ENCODE data around the gene CNPY1.

Gene CNPY1

GRCh38 chr7:155510975-155511701 is 35.2 kb downstream of the CNPY1 start:
- no peak overlapping the region for H3K4me3 ChIP-seq (replicated peaks; ENCODE audit: low read depth, low read length)
- DNase-seq (ENCODE audit: low read depth) = no peak
- TF ChIP-seq, protein P1, sequence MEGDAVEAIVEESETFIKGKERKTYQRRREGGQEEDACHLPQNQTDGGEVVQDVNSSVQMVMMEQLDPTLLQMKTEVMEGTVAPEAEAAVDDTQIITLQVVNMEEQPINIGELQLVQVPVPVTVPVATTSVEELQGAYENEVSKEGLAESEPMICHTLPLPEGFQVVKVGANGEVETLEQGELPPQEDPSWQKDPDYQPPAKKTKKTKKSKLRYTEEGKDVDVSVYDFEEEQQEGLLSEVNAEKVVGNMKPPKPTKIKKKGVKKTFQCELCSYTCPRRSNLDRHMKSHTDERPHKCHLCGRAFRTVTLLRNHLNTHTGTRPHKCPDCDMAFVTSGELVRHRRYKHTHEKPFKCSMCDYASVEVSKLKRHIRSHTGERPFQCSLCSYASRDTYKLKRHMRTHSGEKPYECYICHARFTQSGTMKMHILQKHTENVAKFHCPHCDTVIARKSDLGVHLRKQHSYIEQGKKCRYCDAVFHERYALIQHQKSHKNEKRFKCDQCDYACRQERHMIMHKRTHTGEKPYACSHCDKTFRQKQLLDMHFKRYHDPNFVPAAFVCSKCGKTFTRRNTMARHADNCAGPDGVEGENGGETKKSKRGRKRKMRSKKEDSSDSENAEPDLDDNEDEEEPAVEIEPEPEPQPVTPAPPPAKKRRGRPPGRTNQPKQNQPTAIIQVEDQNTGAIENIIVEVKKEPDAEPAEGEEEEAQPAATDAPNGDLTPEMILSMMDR (IDR thresholded peaks at IDR 0.05; ENCODE audit: low read length, missing control alignments) = no peak

GRCh38 chr7:155509725-155510551 is 36.4 kb downstream of the CNPY1 start:
- TF ChIP-seq, protein P1 (IDR thresholded peaks at IDR 0.05; ENCODE audit: low read length, missing control alignments) = no peak
- H3K4me3 ChIP-seq (replicated peaks; ENCODE audit: low read depth, low read length) = no peak overlapping the region
- no peak for DNase-seq (ENCODE audit: low read depth)

GRCh38 chr7:155509359-155509724 is 37.0 kb downstream of the CNPY1 start:
- no peak for DNase-seq (ENCODE audit: low read depth)
- no peak overlapping the region for H3K4me3 ChIP-seq (replicated peaks; ENCODE audit: low read depth, low read length)
- TF ChIP-seq, protein P1 (IDR thresholded peaks at IDR 0.05; ENCODE audit: low read length, missing control alignments) = no peak

DNA sequence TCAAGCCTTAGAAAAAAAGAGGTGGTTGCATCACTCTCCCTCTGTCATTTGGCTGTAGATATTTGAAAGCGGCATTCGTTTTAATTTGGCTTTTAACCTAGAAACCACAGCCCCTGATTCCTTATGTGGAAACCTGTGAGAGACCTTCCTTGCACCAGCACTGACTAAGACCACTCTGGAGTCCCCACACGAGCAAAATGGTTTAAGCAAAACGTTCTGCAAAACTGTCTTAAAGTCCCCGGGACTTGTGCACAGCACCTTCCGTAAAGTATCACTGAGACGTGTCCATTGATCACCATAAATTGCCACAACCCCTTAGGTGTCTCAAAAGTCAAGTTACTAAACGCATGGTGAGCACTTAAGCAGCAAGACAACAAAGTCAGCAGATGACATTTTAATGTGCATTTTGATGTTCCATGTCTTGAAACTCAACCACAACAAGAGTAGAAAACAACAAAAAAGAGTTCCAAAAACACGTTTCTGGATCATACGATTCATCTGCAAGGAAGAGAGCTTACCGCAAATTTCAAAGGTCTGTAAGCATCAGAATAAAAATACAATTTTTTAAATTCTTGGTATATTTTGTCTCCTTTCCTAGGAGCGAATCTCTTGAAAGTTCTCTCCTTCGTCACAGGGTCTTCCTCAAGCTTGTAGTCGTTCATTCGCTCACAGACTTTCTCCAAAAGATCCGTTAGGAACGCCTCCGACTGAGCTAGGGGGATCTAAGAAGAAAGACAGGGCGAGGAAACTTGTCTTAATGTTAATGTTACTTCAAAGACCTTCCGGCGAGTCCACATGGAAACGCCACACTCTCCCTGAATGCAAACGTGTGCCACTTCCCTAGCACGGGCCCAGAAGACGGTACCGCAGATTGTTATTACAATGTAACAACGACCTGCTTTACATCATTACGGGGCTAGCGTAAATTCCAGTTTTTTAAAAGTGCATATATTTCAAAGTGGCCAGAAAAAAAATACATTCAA is 37.7 kb downstream of the CNPY1 start:
- DNase-seq (ENCODE audit: low read depth) = no peak
- TF ChIP-seq, protein P1 (IDR thresholded peaks at IDR 0.05; ENCODE audit: low read length, missing control alignments) = no peak
- no peak overlapping the region for H3K4me3 ChIP-seq (replicated peaks; ENCODE audit: low read depth, low read length)

DNA sequence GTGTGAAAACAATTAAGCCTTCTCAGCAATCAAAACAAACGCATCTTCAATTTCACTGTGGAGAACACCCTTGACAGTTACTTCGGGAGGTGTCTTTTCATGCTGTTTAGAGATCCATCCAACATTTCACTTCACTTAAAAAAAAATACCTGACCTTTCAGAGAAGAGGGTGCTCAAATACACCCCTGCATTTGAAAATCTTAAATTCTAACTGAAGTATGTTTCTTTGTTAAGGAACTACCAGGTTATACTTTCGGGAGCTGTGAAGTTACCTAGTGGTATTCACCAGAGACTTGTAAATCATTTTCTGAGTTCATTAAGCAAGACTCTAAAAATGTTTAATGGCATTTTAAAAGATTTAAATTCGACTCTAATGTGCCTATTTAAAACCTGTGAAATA is 38.8 kb downstream of the CNPY1 start:
- H3K4me3 ChIP-seq (replicated peaks; ENCODE audit: low read depth, low read length) = no peak overlapping the region
- TF ChIP-seq, protein P1 (IDR thresholded peaks at IDR 0.05; ENCODE audit: low read length, missing control alignments) = no peak
- DNase-seq (ENCODE audit: low read depth) = no peak

GRCh38 chr7:155506854-155507337 is 39.5 kb downstream of the CNPY1 start:
- no peak for DNase-seq (ENCODE audit: low read depth)
- TF ChIP-seq, protein P1 (IDR thresholded peaks at IDR 0.05; ENCODE audit: low read length, missing control alignments) = no peak
- H3K4me3 ChIP-seq (replicated peaks; ENCODE audit: low read depth, low read length) = no peak overlapping the region
